GM21390 (cell line): ENCODE results near the gene OTOG.

Experiments
- ATAC-seq: cut with Tn5 transposase; IDR thresholded peaks from one replicate; pipeline ENCODE4 v1.9.1; 2021; ENCODE audit not compliant: unreplicated experiment

The OTOG gene

GRCh38 chr11:17691550-17691949 is 144.5 kb downstream of the OTOG start:
- ATAC-seq, result no peak

DNA sequence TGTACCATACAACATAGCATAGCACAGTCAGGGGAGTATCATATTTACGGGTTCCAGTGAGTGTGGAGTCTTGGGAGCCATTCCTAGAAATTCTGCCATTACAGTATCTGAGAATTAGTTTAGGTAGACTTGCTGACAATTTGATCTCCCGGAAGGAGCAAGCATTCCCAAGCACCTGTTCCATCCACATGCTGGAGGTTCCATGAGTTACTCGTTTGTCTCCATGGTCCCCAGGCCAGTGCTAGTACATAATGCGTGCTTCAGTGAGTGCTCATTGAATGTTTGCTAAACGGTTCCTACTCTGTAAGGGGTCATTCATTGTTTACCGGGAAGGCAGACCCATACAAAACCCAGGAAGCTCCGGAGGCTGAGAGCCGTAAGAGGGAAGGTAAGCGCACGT is 144.9 kb downstream of the OTOG start:
- ATAC-seq, result no peak

DNA sequence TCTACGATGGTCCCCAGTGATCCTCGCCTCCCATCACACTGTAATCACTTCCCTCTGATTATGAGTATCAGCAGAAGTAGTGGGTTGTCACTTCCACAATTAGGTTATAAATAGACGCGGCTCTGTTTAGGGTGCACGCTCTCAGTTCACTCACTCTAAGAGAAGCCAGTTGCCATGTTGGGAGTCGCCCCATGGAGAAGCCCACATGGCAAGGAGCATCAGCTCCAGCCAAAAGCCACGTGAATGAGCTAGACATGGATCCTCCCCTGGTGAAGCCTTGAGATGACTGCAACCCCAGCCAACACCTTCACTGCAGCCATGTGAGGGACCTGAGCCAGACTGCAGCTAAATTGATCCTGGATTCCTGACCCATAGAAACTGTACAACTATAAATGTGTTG is 145.9 kb downstream of the OTOG start:
- no peak for ATAC-seq

DNA sequence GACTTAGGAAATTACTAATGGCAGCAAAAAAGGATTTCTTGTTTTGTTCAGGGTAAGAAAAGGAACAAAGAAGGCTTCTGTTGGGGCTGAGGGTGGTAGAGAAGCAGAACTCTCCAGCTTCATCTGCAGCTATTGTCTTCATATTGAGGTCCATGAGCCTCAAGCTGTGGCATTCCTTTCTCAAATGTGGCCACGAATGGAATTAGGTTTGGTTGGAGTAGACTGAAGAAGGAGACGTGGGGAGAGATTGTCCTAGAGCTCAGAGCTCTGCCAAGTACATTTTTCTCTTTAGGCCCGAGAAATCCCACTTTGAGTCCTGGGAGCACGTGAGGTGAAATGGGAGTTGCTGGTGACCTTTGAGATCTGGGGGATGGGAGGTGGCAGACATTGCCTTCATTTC is 146.5 kb downstream of the OTOG start:
- no peak for ATAC-seq

GRCh38 chr11:17694494-17695110 is 147.5 kb downstream of the OTOG start:
- ATAC-seq, result no peak

GRCh38 chr11:17695454-17696441 is 148.7 kb downstream of the OTOG start:
- ATAC-seq, result no peak

DNA sequence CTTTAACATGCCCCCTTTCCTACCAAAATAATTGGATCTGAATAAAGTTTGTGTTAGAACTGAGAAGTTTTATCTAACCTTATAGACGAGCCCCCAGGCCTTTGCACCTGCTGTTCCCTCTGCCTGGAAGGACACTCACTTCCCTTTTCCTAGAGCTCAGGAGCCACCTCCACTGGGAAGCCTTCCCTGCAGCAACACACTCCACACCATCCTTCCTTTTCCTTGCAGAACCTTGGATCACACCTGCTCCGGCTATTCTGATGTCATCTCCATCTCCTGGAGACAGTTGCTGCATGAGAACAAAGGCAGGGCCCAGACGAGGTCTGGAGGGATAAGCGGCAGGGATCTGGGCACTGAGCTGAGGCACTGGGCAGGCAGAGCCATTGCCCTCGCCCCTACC is 149.7 kb downstream of the OTOG start:
- no peak for ATAC-seq
